HuH-7 (cell line): ENCODE results near the gene TNKS2.
"Not testable (repeated sequence)": the region's sequence is repeated elsewhere in the genome, so short reads cannot be mapped to it uniquely, and the experiment has no call there.

Source experiments
- DNase-seq: peaks from one replicate; pipeline ENCODE4 v3.0.0; 2011; ENCODE audit warnings: low spot score

The TNKS2 gene

GRCh38 chr10:91797874-91798648, at the start of gene TNKS2:
Gene TNKS2, plus strand, starts transcription at chr10:91798426. Its CDS starts 265 bp downstream, at chr10:91798691.
- DNase-seq, result peak; percentile 90

- not testable (repeated sequence) for DNase-seq
Measured at GRCh38 chr10:91749592-91749991, 48.6 kb upstream of the TNKS2 start.

DNA sequence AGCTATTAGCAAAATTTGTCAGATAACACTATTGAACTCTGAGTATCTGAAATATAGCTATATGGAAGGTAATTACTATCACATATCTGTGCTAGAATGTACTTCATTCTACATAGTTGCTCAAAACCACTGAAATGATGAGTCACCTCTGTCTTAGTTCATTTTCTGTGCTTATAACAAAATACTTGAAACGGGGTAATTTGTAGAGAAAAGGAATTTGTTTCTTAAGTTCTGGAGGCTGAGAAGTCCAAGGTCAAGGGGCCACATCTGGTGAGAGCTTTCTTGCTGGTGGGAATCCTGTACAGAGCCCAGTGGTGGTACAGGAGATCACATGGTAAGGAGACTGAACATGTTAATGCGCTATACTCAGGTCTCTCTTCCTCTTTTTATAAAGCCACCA, 41.9 kb upstream of the TNKS2 start:
- DNase-seq, result no peak

GRCh38 chr10:91758303-91759146, 39.7 kb upstream of the TNKS2 start:
- peak; percentile 13 for DNase-seq

GRCh38 chr10:91759581-91759986, 38.6 kb upstream of the TNKS2 start:
- no peak for DNase-seq

- DNase-seq, result no peak
Measured at GRCh38 chr10:91761721-91762120, 36.5 kb upstream of the TNKS2 start.

- DNase-seq, result no peak
Measured at GRCh38 chr10:91762878-91763277, 35.3 kb upstream of the TNKS2 start.

GRCh38 chr10:91766676-91767075, 31.6 kb upstream of the TNKS2 start:
- DNase-seq, result no peak

DNA sequence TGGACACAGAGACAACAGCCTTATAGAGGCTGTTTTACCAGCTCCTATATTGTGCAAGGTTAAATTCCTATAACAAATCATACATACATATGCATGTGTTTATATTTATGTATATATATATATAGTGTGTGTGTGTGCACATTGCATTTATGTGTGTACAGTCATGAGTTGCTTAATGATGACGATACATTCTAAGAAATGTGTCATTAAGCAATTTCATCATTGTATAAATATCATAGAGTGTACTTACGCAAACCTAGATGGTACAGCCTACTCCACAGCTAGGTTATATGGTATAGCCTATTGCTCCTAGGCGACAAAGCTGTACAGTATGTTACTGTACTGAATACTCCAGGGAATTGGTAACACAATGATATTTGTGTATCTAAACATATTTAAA, 30.1 kb upstream of the TNKS2 start:
- no peak for DNase-seq

GRCh38 chr10:91771907-91772306, 26.3 kb upstream of the TNKS2 start:
- DNase-seq, result no peak

DNA sequence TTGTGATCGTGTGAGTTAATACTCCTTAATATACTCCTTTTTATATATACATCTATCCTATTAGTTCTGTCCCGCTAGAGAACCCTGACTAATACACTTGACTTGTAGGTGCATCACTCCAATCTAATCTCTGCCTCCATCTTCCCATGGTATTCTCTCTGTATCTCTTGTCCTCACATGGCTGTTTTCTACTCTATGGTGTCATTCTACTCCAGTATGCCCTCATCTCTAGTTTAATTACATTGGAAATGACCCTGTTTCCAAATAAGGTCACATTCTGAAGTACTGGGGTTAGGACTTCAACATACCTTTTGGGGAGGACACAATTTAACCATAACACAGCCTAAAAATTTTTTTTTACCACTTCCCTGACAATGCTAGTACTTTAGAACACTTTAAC, 25.8 kb upstream of the TNKS2 start:
- DNase-seq, result no peak

- DNase-seq, result no peak
Measured at GRCh38 chr10:91772869-91773268, 25.4 kb upstream of the TNKS2 start.

DNA sequence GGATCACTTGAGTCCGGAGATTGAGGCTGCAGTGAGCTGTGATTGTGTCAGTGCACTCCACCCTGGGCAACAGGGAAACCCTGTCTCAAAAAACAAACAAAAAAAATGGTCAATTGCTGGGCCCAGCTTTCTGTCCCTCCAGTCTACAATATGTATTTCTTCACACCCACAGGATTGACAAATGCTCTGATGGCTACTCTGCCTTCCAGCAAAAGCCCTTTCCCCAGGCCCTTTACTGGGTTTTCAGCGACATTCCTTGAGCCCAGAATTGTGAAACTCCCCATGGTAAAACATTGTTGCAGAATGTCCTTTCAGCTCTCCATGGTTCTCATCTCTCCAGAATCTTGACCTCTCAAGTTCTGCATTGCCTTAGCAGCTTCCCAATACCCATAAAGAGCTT, 23.7 kb upstream of the TNKS2 start:
- DNase-seq, result no peak

DNA sequence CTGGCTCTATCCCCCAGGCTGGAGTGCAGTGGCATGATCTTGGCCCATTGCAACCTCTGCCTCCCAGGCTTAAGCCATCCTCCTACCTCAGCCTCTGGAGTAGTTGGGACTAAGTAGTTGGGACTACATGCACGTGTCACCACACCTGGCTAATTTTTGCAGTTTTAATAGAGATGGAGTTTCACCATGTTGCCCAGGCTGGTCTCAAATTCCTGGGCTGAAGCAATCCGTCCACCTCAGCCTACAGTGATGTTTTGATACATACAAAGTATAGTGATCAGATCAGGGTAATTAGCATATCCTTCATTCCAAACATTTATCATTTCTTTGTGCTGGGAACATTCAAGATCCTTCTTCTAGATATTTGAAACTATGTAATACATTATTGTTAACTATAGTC, 22.5 kb upstream of the TNKS2 start:
- DNase-seq, result no peak

DNA sequence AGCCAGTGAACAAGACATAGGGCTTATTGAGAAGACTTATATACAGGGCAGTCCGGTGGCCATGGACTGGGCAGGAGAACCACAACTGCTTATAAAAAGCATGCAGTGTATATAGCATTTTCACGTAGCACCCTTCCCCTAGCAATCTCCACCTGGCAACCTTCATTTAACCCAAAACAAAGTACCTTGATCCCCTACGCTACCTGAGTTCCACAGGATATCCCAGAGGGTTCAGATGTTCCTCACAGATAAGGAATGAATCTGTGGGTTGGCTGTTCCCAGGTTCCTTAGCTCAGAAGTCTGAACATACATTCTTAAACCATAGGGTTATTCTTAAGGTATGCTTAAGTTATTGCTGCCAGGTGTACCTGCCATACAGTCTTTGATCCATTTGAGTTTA, 22.0 kb upstream of the TNKS2 start:
- DNase-seq, result no peak

DNA sequence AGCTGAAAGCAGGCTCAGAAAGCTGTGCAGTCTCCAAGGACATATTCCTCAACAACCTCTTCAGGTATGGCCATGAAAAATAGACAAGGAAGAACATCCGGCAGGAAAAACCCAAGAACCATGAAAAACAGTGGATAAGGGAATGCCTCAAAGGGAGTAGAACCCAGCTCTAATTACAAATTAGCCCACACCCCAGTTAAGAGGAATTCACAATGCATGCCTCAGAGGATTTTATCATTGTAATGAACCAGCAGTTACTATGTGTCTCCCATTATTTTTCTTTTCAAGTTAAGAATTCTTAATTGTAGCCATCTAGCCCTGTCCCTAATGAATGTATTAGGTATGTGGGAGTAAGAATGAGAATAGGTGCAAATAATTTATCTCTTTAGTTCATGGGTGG, 19.7 kb upstream of the TNKS2 start:
- DNase-seq, result no peak

DNA sequence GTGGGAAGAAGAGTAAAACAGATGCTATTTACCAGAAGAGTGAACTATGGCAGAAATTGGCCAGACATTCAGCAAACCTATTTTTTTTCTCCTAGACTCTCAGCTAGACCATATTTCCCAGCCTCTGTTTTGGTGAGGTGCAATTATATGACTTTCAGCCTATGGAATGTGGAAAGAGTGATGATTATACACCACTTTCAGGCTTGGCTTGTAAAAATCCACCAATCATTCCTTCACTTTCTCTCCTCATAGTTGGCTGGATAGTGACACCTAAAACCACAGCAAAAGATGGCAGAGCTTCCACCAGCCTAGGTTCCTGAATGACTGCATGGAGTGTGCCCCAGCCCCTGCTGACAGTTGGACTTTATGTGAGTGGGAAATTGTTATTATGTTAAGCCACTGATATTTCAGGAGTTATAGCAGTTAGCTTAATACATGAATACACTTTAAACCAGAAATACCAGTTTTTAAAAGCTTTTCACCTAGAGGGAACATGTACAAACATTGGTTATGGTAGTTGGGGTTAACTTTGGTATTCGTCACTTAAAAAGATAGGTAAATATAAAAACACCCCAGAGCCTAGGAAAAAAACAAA, 19.1 kb upstream of the TNKS2 start:
- no peak for DNase-seq

DNA sequence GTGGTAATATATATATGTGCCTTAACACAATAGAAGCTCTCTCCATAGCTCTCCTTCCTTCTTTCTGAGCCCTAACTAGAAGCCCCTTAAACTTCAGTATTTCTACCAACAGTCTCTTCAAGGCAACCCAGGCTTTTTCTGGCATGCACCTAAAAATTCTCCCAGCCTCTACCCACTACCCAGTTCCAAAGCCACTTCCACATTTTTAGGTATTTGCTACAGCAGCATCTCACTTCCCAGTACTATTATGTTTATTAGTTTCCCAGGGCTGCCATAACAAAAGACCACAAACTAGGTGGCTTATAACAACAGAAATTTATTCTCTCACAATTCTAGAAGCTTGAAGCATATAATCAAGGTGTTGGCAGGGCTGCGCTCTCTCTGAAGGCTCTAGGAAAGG, 15.7 kb upstream of the TNKS2 start:
- DNase-seq, result no peak

DNA sequence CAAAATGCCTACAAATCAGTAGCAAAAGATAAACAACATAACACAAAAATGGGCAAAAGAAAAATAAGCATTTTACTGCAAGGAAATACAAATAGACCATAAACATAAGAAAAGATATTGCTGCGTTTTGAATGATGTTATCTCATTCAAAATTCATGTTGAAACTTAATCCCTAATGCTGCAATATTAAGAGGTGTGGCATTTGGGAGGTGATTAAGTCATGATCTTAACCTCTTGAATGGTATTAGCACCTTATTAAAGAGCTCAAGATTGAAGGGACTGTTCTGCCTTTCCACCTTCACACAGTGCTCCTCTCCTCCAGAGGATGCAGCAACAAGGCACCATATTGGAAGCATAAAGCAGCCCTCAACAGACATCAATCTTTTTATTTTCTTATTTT, 12.4 kb upstream of the TNKS2 start:
- no peak for DNase-seq

- no peak for DNase-seq
Measured at GRCh38 chr10:91787258-91787657, 11.0 kb upstream of the TNKS2 start.

GRCh38 chr10:91787810-91788209, 10.4 kb upstream of the TNKS2 start:
- DNase-seq, result no peak

GRCh38 chr10:91788527-91788926, 9.7 kb upstream of the TNKS2 start:
- no peak for DNase-seq
